ENCODE results near the gene RPL22L1. TPM values are rescaled to one million over a fixed set of nuclear protein-coding genes. Genes with fewer than 3 reads are reported as not detected.
"Not testable (repeated sequence)": the region's sequence is repeated elsewhere in the genome, so short reads cannot be mapped to it uniquely, and the experiment has no call there.

Gene RPL22L1
- total RNA-seq, 1 experiment from 2014 or later: 52.8 TPM

DNA sequence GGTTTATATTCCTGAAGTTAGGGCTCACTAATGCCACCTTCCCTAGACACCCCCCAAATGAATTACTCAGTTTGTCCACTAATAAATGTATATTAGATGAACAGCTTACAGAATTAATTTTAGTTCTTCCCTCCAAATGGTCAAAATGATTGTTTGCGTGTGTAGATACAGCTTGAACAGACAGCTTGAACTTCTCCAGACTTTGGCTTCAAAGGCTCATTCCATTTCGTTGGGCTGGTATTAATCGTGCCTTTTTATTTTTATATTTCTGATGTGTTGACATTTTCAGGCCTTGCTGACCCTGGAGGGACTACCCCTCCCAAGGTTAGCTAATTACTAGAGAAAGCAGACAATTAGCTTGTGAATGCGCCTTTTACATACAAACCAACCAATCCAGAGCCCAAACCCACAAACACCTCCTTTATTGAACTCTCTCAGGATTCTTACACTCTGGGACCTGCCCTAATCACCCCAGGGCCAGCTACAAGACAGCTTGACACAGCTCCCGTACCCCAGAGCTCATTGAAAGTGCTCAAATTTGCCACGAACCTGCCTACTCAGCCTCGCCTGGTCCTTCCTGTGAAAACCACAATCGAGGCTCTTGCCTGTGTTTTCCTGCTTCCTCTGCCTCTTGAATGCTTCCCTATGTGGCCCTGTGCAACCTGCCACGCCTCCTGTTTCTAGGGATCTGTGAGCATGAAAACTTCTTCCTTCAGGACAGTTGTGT is 40.3 kb downstream of the RPL22L1 start:
- no peak overlapping the region for H3K27ac ChIP-seq
- no peak overlapping the region for H3K4me3 ChIP-seq
- no peaks in the 10 kb centered on the region for H3K4me1 ChIP-seq
- H3K36me3 ChIP-seq: no peaks in the 10 kb centered on the region
- H3K9me3 ChIP-seq (replicated peaks): no peaks in the 10 kb centered on the region
- DNase-seq: no peak
- no peaks in the 10 kb centered on the region for H3K27me3 ChIP-seq

DNA sequence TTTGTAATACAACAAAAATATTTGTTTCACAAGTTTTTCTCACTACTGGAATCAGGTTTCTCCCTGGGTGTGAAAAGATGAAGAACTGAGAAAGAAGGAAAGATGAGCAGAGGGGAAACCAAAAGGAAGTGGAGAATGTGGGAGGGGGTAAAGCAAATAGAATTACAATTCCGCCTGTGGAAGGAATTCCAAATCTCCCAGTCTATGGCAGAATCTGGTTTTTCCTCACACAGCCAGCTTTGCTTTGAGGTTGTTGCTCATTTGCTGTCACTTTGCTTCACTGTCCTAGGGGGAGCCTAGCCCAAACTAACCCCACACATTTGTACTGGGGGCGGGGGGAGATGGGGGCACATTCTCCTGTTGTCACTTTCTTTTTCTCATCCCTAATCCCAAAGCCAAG is 43.9 kb downstream of the RPL22L1 start:
- no peaks in the 10 kb centered on the region for H3K9me3 ChIP-seq (replicated peaks)
- no peak for DNase-seq
- H3K36me3 ChIP-seq: no peaks in the 10 kb centered on the region
- no peaks in the 10 kb centered on the region for H3K27me3 ChIP-seq
- H3K27ac ChIP-seq: no peak overlapping the region
- no peak overlapping the region for H3K4me3 ChIP-seq
- no peaks in the 10 kb centered on the region for H3K4me1 ChIP-seq

GRCh38 chr3:170823562-170823961 is 46.4 kb downstream of the RPL22L1 start:
- not testable (repeated sequence) for H3K4me3 ChIP-seq; DNase-seq; H3K9me3 ChIP-seq (replicated peaks); H3K36me3 ChIP-seq; H3K27me3 ChIP-seq; H3K27ac ChIP-seq; H3K4me1 ChIP-seq

- H3K27ac ChIP-seq; DNase-seq; H3K27me3 ChIP-seq; H3K4me3 ChIP-seq; H3K9me3 ChIP-seq (replicated peaks); H3K36me3 ChIP-seq: not testable (repeated sequence)
- H3K4me1 ChIP-seq: peaks cover 27% of the 10 kb centered on the region
Observed at GRCh38 chr3:170818325-170818724, 51.7 kb downstream of the RPL22L1 start.

DNA sequence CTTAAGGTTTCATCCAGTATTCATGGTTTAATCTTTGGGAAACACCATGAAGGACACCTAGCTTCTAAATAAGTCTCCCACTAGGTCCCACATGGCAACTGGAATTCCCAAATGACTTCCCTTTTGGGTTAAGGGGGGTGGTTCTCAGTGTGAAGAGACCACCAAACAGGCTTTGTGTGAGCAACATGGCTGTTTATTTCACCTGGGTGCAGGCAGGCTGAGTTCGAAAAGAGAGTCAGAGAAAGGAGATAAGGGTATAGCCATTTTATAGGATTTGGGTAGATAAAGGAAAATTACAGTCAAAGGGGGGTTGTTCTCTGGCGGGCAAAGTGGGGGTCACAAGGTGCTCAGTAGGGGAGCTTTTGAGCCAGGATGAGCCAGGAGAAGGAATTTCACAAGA is 52.5 kb downstream of the RPL22L1 start:
- H3K9me3 ChIP-seq (replicated peaks); H3K27ac ChIP-seq; H3K36me3 ChIP-seq; H3K27me3 ChIP-seq; DNase-seq; H3K4me3 ChIP-seq: not testable (repeated sequence)
- H3K4me1 ChIP-seq: peaks cover 35% of the 10 kb centered on the region

DNA sequence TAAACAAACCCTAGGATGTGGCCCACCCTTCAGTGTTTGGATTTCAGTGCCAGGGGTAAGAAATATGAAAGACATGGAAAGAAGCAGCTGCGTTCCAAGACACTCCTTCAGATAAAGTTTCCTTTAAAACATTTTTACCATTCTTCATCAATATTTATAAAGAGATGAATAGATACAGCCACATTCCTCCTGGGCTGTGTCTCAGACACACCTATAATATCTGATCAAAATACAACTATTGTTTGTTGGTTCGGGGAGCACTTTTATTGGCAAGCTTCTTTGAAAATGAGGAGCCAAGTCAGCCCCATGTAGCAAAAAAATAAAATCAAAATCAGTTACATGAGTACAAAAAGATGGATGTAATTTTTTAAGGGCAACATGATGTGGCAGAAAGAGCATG is 53.2 kb downstream of the RPL22L1 start:
- Histone ChIP-seq H3K4me1 (peaks cover 41% of the 10 kb centered on the region), H3K4me3 (no peak overlapping the region), H3K27me3 (no peaks in the 10 kb centered on the region), H3K27ac (no peak overlapping the region), H3K36me3 (no peaks in the 10 kb centered on the region), H3K9me3 (replicated peaks) (no peaks in the 10 kb centered on the region)
- DNase-seq: no peak

DNA sequence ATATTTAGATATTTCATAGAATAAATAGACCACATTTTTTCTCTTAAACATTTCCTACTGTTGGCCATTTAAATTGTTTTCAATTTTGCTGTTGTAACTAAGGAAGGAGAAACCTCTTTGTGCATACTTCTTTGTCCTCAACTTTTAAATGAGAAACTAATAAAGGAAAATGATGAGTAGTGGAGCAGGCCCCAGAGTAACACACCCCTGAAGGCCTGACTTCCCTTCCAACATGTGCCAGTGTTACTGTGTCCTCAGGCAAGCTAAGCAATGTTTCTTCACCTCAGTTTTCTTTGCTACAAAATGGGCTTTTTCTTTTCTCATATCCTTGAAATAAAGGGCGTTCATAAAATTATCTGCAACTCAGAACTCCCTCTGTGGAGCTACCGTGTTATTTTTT is 53.7 kb downstream of the RPL22L1 start:
- H3K4me3 ChIP-seq: no peak overlapping the region
- peaks cover 46% of the 10 kb centered on the region for H3K4me1 ChIP-seq
- no peaks in the 10 kb centered on the region for H3K36me3 ChIP-seq
- H3K9me3 ChIP-seq (replicated peaks): no peaks in the 10 kb centered on the region
- no peak overlapping the region for H3K27ac ChIP-seq
- no peak for DNase-seq
- no peaks in the 10 kb centered on the region for H3K27me3 ChIP-seq

DNA sequence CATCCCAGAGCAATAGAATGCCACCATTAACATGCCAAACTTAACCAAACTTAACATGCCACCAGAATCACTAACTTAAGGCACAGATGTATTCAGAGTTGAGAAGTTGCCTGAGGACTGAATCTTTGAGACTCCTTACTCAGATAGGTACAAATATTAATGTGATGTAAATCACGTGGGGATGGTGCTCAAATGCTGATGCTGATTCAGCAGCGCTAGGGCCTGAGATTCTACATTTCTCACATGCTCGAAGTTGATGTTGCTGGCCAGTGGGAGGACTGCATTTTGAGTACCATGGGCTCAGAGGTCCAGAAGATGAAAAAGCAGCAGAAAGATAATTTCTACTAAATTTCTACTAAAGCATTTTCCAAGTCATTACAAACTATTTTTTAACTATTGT is 54.1 kb downstream of the RPL22L1 start:
- no peaks in the 10 kb centered on the region for H3K9me3 ChIP-seq (replicated peaks)
- no peaks in the 10 kb centered on the region for H3K27me3 ChIP-seq
- peaks cover 50% of the 10 kb centered on the region for H3K4me1 ChIP-seq
- no peak overlapping the region for H3K27ac ChIP-seq
- no peak overlapping the region for H3K4me3 ChIP-seq
- DNase-seq: no peak
- H3K36me3 ChIP-seq: no peaks in the 10 kb centered on the region

- H3K27ac ChIP-seq: no peak overlapping the region
Observed at GRCh38 chr3:170815340-170815739, 54.7 kb downstream of the RPL22L1 start.

More at GRCh38 chr3:170815340-170815739, 54.7 kb downstream of the RPL22L1 start:
- Histone ChIP-seq H3K9me3 (replicated peaks) (no peaks in the 10 kb centered on the region), H3K4me3 (no peak overlapping the region), H3K36me3 (no peaks in the 10 kb centered on the region), H3K27me3 (no peaks in the 10 kb centered on the region), H3K4me1 (peaks cover 50% of the 10 kb centered on the region)
- DNase-seq: peak; percentile 37 to 59

Other genes starting within 250 kb of the RPL22L1 start
- gene EIF5A2, start 38.4 kb upstream of the RPL22L1 start, total RNA-seq (2014; rRNA removed; shearing (Covaris generic)): 4.4 and 7.3 TPM in 2 replicates
- not detected in 2 replicates for gene SLC2A2, start 156.5 kb upstream of the RPL22L1 start, total RNA-seq (2014; rRNA removed; shearing (Covaris generic))

Data from SJCRH30 (cell line).